ENCODE measurements around the gene SETBP1. TPM values are rescaled to one million over a fixed set of nuclear protein-coding genes. Genes with fewer than 3 reads are reported as not detected.

The SETBP1 gene
- total and polyA plus RNA-seq, 2 of the 13 experiments (the other 11 are each of a cell fraction or from before 2014, with no cell fraction given), result 0.18 to 0.65 TPM

DNA sequence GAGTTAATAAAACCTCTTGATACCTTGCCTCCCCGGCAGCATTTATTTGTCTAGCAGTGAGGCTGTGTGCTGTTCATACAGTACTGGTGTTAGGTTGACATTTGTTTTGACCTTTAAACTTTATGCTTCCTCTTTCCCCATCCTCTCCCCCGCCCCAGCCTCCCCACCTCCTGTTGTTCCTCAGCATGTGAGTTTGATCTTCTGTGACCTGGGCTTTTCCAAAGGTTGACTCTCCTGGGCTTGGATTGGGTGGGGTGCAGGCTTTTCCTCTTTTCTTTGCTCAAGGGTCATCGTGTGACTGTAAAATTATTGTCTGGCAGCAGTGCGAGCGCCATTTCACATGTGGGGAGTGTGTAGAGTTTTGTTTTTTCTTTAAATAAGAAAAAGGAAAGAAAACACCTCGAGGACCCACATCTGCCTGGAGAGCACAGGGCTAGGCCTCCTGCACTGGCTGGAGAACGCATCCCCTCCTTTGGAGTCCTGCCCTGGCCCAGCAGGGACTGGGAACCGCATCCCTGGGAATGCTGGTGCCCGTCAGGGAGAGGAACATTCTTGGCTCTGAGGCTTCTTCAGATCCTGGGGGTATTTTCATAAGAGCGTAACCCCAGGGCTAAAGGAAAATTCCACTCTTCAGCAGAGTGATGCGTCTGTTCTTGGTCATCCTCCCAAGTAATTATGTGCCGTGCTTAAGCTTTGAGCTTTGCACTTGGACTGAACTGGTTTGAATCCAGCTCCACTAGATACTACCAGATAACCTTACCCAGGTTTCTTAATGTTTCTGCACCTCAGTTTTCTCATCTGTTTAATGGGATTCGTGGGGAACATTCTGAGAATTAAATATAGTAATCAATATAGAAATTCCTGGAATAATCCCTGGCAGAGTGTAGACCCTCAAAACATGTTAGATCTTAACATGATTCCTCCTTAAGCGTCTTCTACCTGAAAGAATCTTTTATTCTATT, 91.5 kb downstream of the SETBP1 start (continued):
- TF ChIP-seq ZNF10 (CRISPR knock-in tag; IDR thresholded peaks at IDR 0.05; ENCODE audit: borderline replicate concordance, low read depth) (no peak), GATAD2A (CRISPR knock-in tag; IDR thresholded peaks at IDR 0.05) (peak; percentile 74; the same call in 1 of the 2 replicates), MED13 (CRISPR knock-in tag; IDR thresholded peaks at IDR 0.05) (no peak), ZNF777 (CRISPR knock-in tag; IDR thresholded peaks at IDR 0.05) (no peak), MTF2 (CRISPR knock-in tag; IDR thresholded peaks at IDR 0.05; ENCODE audit: borderline replicate concordance) (no peak), ZNF205 (CRISPR knock-in tag; IDR thresholded peaks at IDR 0.05) (no peak), KDM5A (IDR thresholded peaks at IDR 0.05; ENCODE audit: borderline replicate concordance, low read length) (no peak), FOSL1 (CRISPR knock-in tag; IDR thresholded peaks at IDR 0.05; ENCODE audit: borderline replicate concordance) (no peak), RFX1 (IDR thresholded peaks at IDR 0.05) (no peak), ZBTB20 (CRISPR knock-in tag; IDR thresholded peaks at IDR 0.05; ENCODE audit: borderline replicate concordance, low read depth) (no peak)
- TF ChIP-seq, protein P1, sequence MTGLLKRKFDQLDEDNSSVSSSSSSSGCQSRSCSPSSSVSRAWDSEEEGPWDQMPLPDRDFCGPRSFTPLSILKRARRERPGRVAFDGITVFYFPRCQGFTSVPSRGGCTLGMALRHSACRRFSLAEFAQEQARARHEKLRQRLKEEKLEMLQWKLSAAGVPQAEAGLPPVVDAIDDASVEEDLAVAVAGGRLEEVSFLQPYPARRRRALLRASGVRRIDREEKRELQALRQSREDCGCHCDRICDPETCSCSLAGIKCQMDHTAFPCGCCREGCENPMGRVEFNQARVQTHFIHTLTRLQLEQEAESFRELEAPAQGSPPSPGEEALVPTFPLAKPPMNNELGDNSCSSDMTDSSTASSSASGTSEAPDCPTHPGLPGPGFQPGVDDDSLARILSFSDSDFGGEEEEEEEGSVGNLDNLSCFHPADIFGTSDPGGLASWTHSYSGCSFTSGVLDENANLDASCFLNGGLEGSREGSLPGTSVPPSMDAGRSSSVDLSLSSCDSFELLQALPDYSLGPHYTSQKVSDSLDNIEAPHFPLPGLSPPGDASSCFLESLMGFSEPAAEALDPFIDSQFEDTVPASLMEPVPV (CRISPR knock-in tag; IDR thresholded peaks at IDR 0.05), result no peak
- TF ChIP-seq, protein P2, sequence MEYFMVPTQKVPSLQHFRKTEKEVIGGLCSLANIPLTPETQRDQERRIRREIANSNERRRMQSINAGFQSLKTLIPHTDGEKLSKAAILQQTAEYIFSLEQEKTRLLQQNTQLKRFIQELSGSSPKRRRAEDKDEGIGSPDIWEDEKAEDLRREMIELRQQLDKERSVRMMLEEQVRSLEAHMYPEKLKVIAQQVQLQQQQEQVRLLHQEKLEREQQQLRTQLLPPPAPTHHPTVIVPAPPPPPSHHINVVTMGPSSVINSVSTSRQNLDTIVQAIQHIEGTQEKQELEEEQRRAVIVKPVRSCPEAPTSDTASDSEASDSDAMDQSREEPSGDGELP (IDR thresholded peaks at IDR 0.05; ENCODE audit: borderline replicate concordance, low read depth), result peak; percentile 42; the same call in 1 of the 2 replicates
- TF ChIP-seq, protein P3, sequence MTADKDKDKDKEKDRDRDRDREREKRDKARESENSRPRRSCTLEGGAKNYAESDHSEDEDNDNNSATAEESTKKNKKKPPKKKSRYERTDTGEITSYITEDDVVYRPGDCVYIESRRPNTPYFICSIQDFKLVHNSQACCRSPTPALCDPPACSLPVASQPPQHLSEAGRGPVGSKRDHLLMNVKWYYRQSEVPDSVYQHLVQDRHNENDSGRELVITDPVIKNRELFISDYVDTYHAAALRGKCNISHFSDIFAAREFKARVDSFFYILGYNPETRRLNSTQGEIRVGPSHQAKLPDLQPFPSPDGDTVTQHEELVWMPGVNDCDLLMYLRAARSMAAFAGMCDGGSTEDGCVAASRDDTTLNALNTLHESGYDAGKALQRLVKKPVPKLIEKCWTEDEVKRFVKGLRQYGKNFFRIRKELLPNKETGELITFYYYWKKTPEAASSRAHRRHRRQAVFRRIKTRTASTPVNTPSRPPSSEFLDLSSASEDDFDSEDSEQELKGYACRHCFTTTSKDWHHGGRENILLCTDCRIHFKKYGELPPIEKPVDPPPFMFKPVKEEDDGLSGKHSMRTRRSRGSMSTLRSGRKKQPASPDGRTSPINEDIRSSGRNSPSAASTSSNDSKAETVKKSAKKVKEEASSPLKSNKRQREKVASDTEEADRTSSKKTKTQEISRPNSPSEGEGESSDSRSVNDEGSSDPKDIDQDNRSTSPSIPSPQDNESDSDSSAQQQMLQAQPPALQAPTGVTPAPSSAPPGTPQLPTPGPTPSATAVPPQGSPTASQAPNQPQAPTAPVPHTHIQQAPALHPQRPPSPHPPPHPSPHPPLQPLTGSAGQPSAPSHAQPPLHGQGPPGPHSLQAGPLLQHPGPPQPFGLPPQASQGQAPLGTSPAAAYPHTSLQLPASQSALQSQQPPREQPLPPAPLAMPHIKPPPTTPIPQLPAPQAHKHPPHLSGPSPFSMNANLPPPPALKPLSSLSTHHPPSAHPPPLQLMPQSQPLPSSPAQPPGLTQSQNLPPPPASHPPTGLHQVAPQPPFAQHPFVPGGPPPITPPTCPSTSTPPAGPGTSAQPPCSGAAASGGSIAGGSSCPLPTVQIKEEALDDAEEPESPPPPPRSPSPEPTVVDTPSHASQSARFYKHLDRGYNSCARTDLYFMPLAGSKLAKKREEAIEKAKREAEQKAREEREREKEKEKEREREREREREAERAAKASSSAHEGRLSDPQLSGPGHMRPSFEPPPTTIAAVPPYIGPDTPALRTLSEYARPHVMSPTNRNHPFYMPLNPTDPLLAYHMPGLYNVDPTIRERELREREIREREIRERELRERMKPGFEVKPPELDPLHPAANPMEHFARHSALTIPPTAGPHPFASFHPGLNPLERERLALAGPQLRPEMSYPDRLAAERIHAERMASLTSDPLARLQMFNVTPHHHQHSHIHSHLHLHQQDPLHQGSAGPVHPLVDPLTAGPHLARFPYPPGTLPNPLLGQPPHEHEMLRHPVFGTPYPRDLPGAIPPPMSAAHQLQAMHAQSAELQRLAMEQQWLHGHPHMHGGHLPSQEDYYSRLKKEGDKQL (CRISPR knock-in tag; IDR thresholded peaks at IDR 0.05; ENCODE audit: low read depth), result peak; percentile 79
- TF ChIP-seq, protein P4, sequence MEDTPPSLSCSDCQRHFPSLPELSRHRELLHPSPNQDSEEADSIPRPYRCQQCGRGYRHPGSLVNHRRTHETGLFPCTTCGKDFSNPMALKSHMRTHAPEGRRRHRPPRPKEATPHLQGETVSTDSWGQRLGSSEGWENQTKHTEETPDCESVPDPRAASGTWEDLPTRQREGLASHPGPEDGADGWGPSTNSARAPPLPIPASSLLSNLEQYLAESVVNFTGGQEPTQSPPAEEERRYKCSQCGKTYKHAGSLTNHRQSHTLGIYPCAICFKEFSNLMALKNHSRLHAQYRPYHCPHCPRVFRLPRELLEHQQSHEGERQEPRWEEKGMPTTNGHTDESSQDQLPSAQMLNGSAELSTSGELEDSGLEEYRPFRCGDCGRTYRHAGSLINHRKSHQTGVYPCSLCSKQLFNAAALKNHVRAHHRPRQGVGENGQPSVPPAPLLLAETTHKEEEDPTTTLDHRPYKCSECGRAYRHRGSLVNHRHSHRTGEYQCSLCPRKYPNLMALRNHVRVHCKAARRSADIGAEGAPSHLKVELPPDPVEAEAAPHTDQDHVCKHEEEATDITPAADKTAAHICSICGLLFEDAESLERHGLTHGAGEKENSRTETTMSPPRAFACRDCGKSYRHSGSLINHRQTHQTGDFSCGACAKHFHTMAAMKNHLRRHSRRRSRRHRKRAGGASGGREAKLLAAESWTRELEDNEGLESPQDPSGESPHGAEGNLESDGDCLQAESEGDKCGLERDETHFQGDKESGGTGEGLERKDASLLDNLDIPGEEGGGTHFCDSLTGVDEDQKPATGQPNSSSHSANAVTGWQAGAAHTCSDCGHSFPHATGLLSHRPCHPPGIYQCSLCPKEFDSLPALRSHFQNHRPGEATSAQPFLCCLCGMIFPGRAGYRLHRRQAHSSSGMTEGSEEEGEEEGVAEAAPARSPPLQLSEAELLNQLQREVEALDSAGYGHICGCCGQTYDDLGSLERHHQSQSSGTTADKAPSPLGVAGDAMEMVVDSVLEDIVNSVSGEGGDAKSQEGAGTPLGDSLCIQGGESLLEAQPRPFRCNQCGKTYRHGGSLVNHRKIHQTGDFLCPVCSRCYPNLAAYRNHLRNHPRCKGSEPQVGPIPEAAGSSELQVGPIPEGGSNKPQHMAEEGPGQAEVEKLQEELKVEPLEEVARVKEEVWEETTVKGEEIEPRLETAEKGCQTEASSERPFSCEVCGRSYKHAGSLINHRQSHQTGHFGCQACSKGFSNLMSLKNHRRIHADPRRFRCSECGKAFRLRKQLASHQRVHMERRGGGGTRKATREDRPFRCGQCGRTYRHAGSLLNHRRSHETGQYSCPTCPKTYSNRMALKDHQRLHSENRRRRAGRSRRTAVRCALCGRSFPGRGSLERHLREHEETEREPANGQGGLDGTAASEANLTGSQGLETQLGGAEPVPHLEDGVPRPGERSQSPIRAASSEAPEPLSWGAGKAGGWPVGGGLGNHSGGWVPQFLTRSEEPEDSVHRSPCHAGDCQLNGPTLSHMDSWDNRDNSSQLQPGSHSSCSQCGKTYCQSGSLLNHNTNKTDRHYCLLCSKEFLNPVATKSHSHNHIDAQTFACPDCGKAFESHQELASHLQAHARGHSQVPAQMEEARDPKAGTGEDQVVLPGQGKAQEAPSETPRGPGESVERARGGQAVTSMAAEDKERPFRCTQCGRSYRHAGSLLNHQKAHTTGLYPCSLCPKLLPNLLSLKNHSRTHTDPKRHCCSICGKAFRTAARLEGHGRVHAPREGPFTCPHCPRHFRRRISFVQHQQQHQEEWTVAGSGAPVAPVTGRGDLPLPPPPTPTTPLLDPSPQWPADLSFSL (CRISPR knock-in tag; IDR thresholded peaks at IDR 0.05), result no peak
